Measurements from ENCODE around the gene EHD4. TPM values are rescaled to one million over a fixed set of nuclear protein-coding genes. Genes with fewer than 3 reads are reported as not detected.

EHD4 gene
- total RNA-seq, 1 donor from 2014 or later = 20.9 TPM

- Mint-ChIP-seq H3K27me3 (ENCODE audit: unreplicated experiment) (no peaks in the 10 kb centered on the region), H3K36me3 (ENCODE audit: unreplicated experiment) (peaks cover 2% of the 10 kb centered on the region), H3K4me3 (ENCODE audit: unreplicated experiment) (no peak overlapping the region), H3K4me1 (ENCODE audit: unreplicated experiment) (peaks cover 6% of the 10 kb centered on the region), H3K27ac (ENCODE audit: unreplicated experiment) (peak overlapping the region; percentile 3), H3K9me3 (ENCODE audit: unreplicated experiment) (no peaks in the 10 kb centered on the region)
- DNase-seq (ENCODE audit: extremely low spot score, unreplicated experiment) = no peak
- TF ChIP-seq CTCF (IDR thresholded peaks at IDR 0.05) = no peak
Observed at GRCh38 chr15:41880156-41880877, 92.0 kb downstream of the EHD4 start.

DNA sequence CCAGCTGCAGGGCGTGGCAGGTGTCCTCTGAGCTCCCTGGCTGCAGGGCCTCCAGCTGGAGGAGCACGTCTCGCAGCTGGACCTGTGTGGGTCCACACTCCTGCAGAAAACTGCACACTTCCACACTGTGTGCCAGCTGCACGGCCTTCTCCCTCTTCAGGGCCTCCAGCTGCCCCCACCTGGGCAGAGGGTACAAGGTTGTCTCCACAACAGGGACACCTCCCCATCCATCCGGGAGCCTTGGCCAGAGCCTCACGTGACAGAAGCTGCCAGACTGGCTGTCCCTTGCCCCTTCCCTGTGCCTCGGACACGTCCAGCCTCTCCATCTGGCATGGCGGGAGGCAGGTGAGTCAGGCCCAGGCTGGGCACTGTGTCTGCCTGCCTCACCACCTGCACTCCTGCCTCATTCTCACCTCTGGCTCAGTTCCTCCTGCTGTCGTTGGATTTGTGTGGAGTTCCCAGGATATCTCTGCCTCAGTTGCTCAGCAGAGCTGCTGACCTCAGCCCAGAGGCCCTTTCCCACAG lies 93.0 kb downstream of the EHD4 start:
- no peaks in the 10 kb centered on the region for H3K4me1 Mint-ChIP-seq (ENCODE audit: unreplicated experiment)
- H3K27me3 Mint-ChIP-seq (ENCODE audit: unreplicated experiment) = no peaks in the 10 kb centered on the region
- H3K27ac Mint-ChIP-seq (ENCODE audit: unreplicated experiment) = no peak overlapping the region
- H3K4me3 Mint-ChIP-seq (ENCODE audit: unreplicated experiment) = no peak overlapping the region
- H3K36me3 Mint-ChIP-seq (ENCODE audit: unreplicated experiment) = peaks cover 2% of the 10 kb centered on the region
- no peak for TF ChIP-seq CTCF (IDR thresholded peaks at IDR 0.05)
- DNase-seq (ENCODE audit: extremely low spot score, unreplicated experiment) = no peak
- H3K9me3 Mint-ChIP-seq (ENCODE audit: unreplicated experiment) = no peaks in the 10 kb centered on the region

- Mint-ChIP-seq H3K4me3 (ENCODE audit: unreplicated experiment) (no peak overlapping the region), H3K27me3 (ENCODE audit: unreplicated experiment) (no peaks in the 10 kb centered on the region)
- no peak for TF ChIP-seq CTCF (IDR thresholded peaks at IDR 0.05)
Observed at GRCh38 chr15:41878355-41878699, 94.0 kb downstream of the EHD4 start.

GRCh38 chr15:41877631-41878354 lies 94.6 kb downstream of the EHD4 start:
- no peak for TF ChIP-seq CTCF (IDR thresholded peaks at IDR 0.05)
- Mint-ChIP-seq H3K27me3 (ENCODE audit: unreplicated experiment) (no peaks in the 10 kb centered on the region), H3K4me3 (ENCODE audit: unreplicated experiment) (no peak overlapping the region), H3K9me3 (ENCODE audit: unreplicated experiment) (no peaks in the 10 kb centered on the region), H3K4me1 (ENCODE audit: unreplicated experiment) (no peaks in the 10 kb centered on the region), H3K36me3 (ENCODE audit: unreplicated experiment) (peaks cover 4% of the 10 kb centered on the region), H3K27ac (ENCODE audit: unreplicated experiment) (no peak overlapping the region)
- DNase-seq (ENCODE audit: extremely low spot score, unreplicated experiment) = no peak

More at GRCh38 chr15:41878355-41878699, 94.0 kb downstream of the EHD4 start:
- no peaks in the 10 kb centered on the region for H3K4me1 Mint-ChIP-seq (ENCODE audit: unreplicated experiment)
- no peaks in the 10 kb centered on the region for H3K9me3 Mint-ChIP-seq (ENCODE audit: unreplicated experiment)
- H3K27ac Mint-ChIP-seq (ENCODE audit: unreplicated experiment) = no peak overlapping the region
- DNase-seq (ENCODE audit: extremely low spot score, unreplicated experiment) = no peak
- H3K36me3 Mint-ChIP-seq (ENCODE audit: unreplicated experiment) = peaks cover 4% of the 10 kb centered on the region

- Mint-ChIP-seq H3K36me3 (ENCODE audit: unreplicated experiment) (peaks cover 4% of the 10 kb centered on the region), H3K4me1 (ENCODE audit: unreplicated experiment) (no peaks in the 10 kb centered on the region), H3K4me3 (ENCODE audit: unreplicated experiment) (no peak overlapping the region), H3K9me3 (ENCODE audit: unreplicated experiment) (no peaks in the 10 kb centered on the region), H3K27ac (ENCODE audit: unreplicated experiment) (no peak overlapping the region), H3K27me3 (ENCODE audit: unreplicated experiment) (no peaks in the 10 kb centered on the region)
- TF ChIP-seq CTCF (IDR thresholded peaks at IDR 0.05) = no peak
- no peak for DNase-seq (ENCODE audit: extremely low spot score, unreplicated experiment)
Observed at GRCh38 chr15:41876689-41877088, 95.7 kb downstream of the EHD4 start.

All from osteocyte (in vitro differentiated cells).